NT2/D1 (cell line): Measurements from ENCODE around the gene AARS2.
A peak's percentile ranks its signal among the peaks of the same experiment; 100 is the strongest.

Experiments used
- DNase-seq: peaks from one replicate; pipeline ENCODE4 v3.0.0-alpha.2; 2011; ENCODE audit warnings: low read depth, low spot score
- H3K27me3 ChIP-seq: 2 replicates; pipeline ENCODE4 v1.6.0; 2011; ENCODE audit warnings: mild to moderate bottlenecking; ENCODE audit not compliant: insufficient read length, insufficient read depth
- H3K36me3 ChIP-seq: 2 replicates; pipeline ENCODE4 v1.6.1; 2011; ENCODE audit warnings: mild to moderate bottlenecking, low read length, mixed read lengths; ENCODE audit not compliant: insufficient read depth, insufficient read length
- H3K4me1 ChIP-seq: 2 replicates; pipeline ENCODE4 v1.5.1; 2011; ENCODE audit not compliant: insufficient read depth, insufficient read length
- H3K4me3 ChIP-seq: 2 replicates; pipeline ENCODE4 v1.5.1; 2011; ENCODE audit warnings: low read depth; ENCODE audit not compliant: insufficient read length
- H3K9ac ChIP-seq: 2 replicates; pipeline ENCODE4 v1.6.0; 2011; ENCODE audit warnings: low read depth; ENCODE audit not compliant: insufficient read length
- H3K9me3 ChIP-seq: 2 replicates; pipeline ENCODE4 v1.5.1; 2011; ENCODE audit warnings: mild to moderate bottlenecking, low read length; ENCODE audit not compliant: insufficient read depth
- SUZ12 ChIP-seq: IDR thresholded peaks from 2 replicates; pipeline ENCODE4 v1.6.1; 2011; ENCODE audit not compliant: insufficient read length, insufficient read depth; ENCODE audit errors: extremely low read depth
- YY1 ChIP-seq: IDR thresholded peaks from 2 replicates; pipeline ENCODE4 v1.6.1; 2011; ENCODE audit not compliant: insufficient read length, insufficient read depth
- ZNF274 ChIP-seq: IDR thresholded peaks from 2 replicates; pipeline ENCODE4 v1.6.1; 2011; ENCODE audit warnings: mild to moderate bottlenecking, low read depth, low read length

The AARS2 gene

DNA sequence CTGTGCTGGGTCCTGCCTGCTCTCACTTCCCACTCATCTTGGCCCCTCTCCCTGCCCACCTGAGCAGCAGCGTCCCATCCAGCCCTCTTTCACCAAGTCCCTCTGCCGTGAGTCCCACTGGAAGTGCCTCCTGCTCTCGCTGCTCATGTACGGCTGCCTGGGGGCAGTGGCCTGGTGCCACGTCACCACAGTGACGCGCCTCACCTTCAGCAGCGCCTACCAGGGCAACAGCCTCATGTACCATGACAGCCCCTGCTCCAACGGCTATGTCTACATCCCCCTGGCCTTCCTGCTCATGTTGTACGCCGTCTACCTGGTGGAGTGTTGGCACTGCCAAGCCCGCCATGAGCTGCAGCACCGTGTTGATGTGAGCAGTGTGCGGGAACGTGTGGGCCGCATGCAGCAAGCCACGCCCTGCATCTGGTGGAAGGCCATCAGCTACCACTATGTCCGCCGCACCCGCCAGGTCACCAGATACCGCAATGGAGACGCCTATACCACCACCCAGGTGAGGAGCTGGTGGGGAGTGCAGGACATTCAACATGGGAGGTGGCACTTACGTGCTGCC is 40.1 kb downstream of the AARS2 start:
- H3K4me1 ChIP-seq = peaks cover 7% of the 10 kb centered on the region
- no peak overlapping the region for H3K4me3 ChIP-seq
- peaks cover 21% of the 10 kb centered on the region for H3K27me3 ChIP-seq
- no peak for DNase-seq
- TF ChIP-seq ZNF274 (no peak), SUZ12 (no peak), YY1 (no peak)
- H3K9me3 ChIP-seq = no peaks in the 10 kb centered on the region
- no peak overlapping the region for H3K9ac ChIP-seq
- no peaks in the 10 kb centered on the region for H3K36me3 ChIP-seq

- DNase-seq = no peak
- TF ChIP-seq YY1 (no peak), SUZ12 (no peak), ZNF274 (no peak)
- peaks cover 7% of the 10 kb centered on the region for H3K4me1 ChIP-seq
- no peaks in the 10 kb centered on the region for H3K36me3 ChIP-seq
- H3K9ac ChIP-seq = no peak overlapping the region
- H3K9me3 ChIP-seq = no peaks in the 10 kb centered on the region
- H3K27me3 ChIP-seq = peaks cover 22% of the 10 kb centered on the region
- no peak overlapping the region for H3K4me3 ChIP-seq
These were observed 40.6 kb downstream of the AARS2 start for GRCh38 chr6:44272529-44272928.

GRCh38 chr6:44271914-44272313 is 41.2 kb downstream of the AARS2 start:
- no peaks in the 10 kb centered on the region for H3K36me3 ChIP-seq
- peaks cover 7% of the 10 kb centered on the region for H3K4me1 ChIP-seq
- TF ChIP-seq ZNF274 = no peak
- TF ChIP-seq SUZ12 = no peak
- H3K4me3 ChIP-seq = no peak overlapping the region
- DNase-seq = no peak
- H3K9ac ChIP-seq = no peak overlapping the region
- peaks cover 22% of the 10 kb centered on the region for H3K27me3 ChIP-seq
- no peaks in the 10 kb centered on the region for H3K9me3 ChIP-seq

DNA sequence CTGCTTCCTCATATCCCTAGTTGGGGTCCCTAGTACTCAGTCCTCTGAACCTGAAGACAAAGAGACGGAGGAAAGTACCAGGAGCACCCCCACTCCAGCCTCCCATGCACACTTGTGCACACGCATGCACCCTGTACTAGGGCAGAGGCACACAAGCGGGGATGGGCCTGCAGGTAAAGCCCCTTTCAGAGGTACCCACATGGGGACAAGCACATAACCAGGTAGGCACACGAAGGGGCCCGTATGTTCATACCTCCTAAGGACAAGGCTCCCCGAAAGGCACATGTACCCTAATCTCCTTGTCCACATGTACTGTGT is 41.8 kb downstream of the AARS2 start:
- no peak for TF ChIP-seq YY1
- no peak for TF ChIP-seq SUZ12
- no peak for TF ChIP-seq ZNF274
- no peaks in the 10 kb centered on the region for H3K36me3 ChIP-seq
- H3K4me3 ChIP-seq = no peak overlapping the region
- no peak overlapping the region for H3K9ac ChIP-seq
- peaks cover 7% of the 10 kb centered on the region for H3K4me1 ChIP-seq
- peaks cover 27% of the 10 kb centered on the region for H3K27me3 ChIP-seq
- no peak for DNase-seq
- no peaks in the 10 kb centered on the region for H3K9me3 ChIP-seq

GRCh38 chr6:44270526-44271405 is 42.4 kb downstream of the AARS2 start:
- no peak for DNase-seq
- Histone ChIP-seq H3K27me3 (peaks cover 27% of the 10 kb centered on the region), H3K4me1 (peaks cover 7% of the 10 kb centered on the region), H3K36me3 (no peaks in the 10 kb centered on the region), H3K9me3 (no peaks in the 10 kb centered on the region), H3K9ac (peak overlapping the region; percentile 4), H3K4me3 (peak overlapping the region; percentile 11)
- TF ChIP-seq ZNF274 (no peak), SUZ12 (no peak), YY1 (no peak)

DNA sequence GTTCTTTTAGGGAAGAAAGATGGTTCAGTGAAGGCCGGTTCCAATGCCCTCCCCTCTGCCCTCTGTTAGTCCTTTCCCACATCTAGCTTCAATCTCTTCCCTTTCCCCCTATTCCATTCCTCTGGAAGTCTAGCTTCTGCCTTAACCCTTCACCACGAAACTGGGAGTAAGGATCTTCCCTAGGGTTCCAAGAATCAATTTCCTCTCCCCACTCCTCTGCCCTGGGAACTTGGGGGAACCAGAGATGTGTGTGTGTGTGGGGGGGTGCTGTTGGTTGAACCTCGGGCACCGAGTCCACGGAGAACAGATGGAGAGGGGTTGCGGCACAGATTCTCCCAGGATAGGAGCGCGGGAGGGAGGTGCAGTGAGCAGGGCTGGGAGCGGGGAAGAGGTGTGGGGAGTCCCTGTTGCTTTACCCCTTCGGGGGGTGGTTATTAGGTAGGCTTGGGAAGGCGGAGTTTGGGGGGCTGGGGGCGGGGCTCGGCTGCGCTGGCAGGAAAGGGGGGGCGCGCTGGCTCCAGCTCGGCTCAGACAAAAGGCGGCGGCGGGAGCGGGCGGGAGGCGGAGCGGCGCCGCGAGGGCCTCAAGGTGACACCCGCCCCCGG is 43.1 kb downstream of the AARS2 start, which contains the start of gene TMEM151B:
TMEM151B (plus strand) TSS at position 530 of the 605 bp plus-strand sequence. CDS start 293 bp downstream, outside the sequence.
- no peak for DNase-seq
- Histone ChIP-seq H3K27me3 (peaks cover 27% of the 10 kb centered on the region), H3K4me1 (peaks cover 7% of the 10 kb centered on the region), H3K9ac (peak within 1 kb of the TSS; percentile 21), H3K9me3 (no peaks in the 10 kb centered on the region), H3K4me3 (peak within 1 kb of the TSS; percentile 18), H3K36me3 (no peaks in the 10 kb centered on the region)
- no peak for TF ChIP-seq ZNF274
- no peak for TF ChIP-seq YY1
- TF ChIP-seq SUZ12 = no peak
